Measurements from ENCODE around the gene IBA57. TPM values are rescaled to one million over a fixed set of nuclear protein-coding genes. Genes with fewer than 3 reads are reported as not detected.

IBA57 gene
- total and polyA plus RNA-seq, 2 of the 8 experiments (the other 6 are each of a cell fraction or from before 2014, with no cell fraction given): 2.6 to 5.9 TPM

DNA sequence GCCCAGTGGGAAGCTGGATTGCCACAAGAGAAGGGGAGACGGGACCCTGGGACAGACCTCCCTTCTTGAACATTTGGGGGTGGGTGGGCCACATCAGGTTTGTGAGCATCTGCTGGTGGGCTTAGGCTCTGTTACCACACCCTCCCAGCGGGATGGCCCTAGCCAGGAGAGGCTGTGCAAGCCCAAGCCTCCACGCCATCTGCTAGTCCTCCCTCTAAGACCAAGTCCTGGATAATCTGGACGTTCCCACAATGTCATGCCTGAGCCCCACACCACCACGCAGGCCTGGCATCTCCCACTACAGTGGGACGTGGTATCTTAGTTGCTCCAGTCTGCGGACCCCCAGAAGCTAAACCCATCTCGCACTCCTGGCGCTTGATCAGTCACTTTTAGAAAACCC is 3.7 kb upstream of the IBA57 start:
- Histone ChIP-seq H3K4ac (replicated peaks; ENCODE audit: insufficient read length, low read depth, low read length) (no peak overlapping the region), H3K14ac (ENCODE audit: insufficient read length) (no peak overlapping the region), H4K91ac (replicated peaks; ENCODE audit: insufficient read length, low read length) (no peak overlapping the region), H2AFZ (ENCODE audit: low read length) (no peak overlapping the region), H3K23me2 (ENCODE audit: low read depth, low read length) (peaks cover 6% of the 10 kb centered on the region; the same call in 1 of the 2 replicates), H3K9me3 (ENCODE audit: insufficient read depth in 2 of 2, low read depth in 1 of 2, low read length in 1 of 2) (no peaks in the 10 kb centered on the region), H3K9ac (replicated peaks in 1 of 4; ENCODE audit: extremely low read depth in 1 of 4, low read depth in 3 of 4, low read length in 3 of 4) (no peak overlapping the region; a peak in 1 of 7 replicates), H3K23ac (ENCODE audit: insufficient read length) (no peak overlapping the region), H3K79me2 (ENCODE audit: control insufficient read depth in 1 of 2, insufficient read depth in 2 of 2, low read length in 2 of 2) (peaks cover 0 to 6% of the 10 kb centered on the region in 2 experiments; a peak in 1 of 4 replicates), H3K56ac (replicated peaks; ENCODE audit: insufficient read length, low read depth, low read length) (no peak overlapping the region), H3K4me1 (replicated peaks in 1 of 4; ENCODE audit: control insufficient read depth in 3 of 4, insufficient read depth in 4 of 4, low read length in 3 of 4) (peaks cover 0 to 12% (median 8%) of the 10 kb centered on the region in 4 experiments; a peak in 6 of 7 replicates), H3K4me2 (ENCODE audit: insufficient read depth in 1 of 2, low read depth in 2 of 2, low read length in 2 of 2) (no peak overlapping the region), H3K18ac (ENCODE audit: extremely low read depth, low read length) (no peak overlapping the region), H2BK5ac (ENCODE audit: low read depth, low read length) (no peak overlapping the region), H3K79me1 (ENCODE audit: low read depth, low read length) (no peaks in the 10 kb centered on the region), H4K5ac (ENCODE audit: insufficient read length, low read depth, low read length) (no peak overlapping the region), H3K4me3 (ENCODE audit: extremely low read depth in 1 of 4, insufficient read depth in 2 of 4, low read depth in 3 of 4, low read length in 4 of 4) (no peak overlapping the region), H3K27me3 (replicated peaks in 1 of 4; ENCODE audit: control insufficient read depth in 3 of 4, extremely low read depth in 1 of 4, insufficient read depth in 3 of 4, low read length in 3 of 4) (peaks cover 0 to 3% (median 0%) of the 10 kb centered on the region in 4 experiments; a peak in 4 of 7 replicates), H2AK5ac (ENCODE audit: low read depth, low read length) (0 out of 2 replicates have a peak overlapping the region, but pooled peaks have one; percentile 65), H4K20me1 (replicated peaks in 1 of 2; ENCODE audit: control insufficient read depth in 1 of 2, insufficient read depth in 2 of 2, low read length in 2 of 2) (peaks cover 0 to 1% of the 10 kb centered on the region in 2 experiments), H2BK120ac (replicated peaks; ENCODE audit: low read depth, low read length) (no peak overlapping the region), H2BK20ac (ENCODE audit: low read length) (0 out of 2 replicates have a peak overlapping the region, but pooled peaks have one; percentile 21), H3K36me3 (ENCODE audit: control insufficient read depth in 2 of 4, insufficient read depth in 4 of 4, low read length in 3 of 4) (no peaks in the 10 kb centered on the region), H4K8ac (ENCODE audit: extremely low read depth, insufficient read depth, low read length) (no peak overlapping the region), H3K27ac (ENCODE audit: low read depth, low read length) (no peak overlapping the region), H2BK15ac (ENCODE audit: low read length) (0 out of 2 replicates have a peak overlapping the region, but pooled peaks have one; percentile 18), H2BK12ac (ENCODE audit: low read depth, low read length) (0 out of 2 replicates have a peak overlapping the region, but pooled peaks have one; percentile 60)
- WGBS, 2 experiments (ENCODE audit: extremely low coverage in 1 of 2, insufficient coverage in 1 of 2, insufficient read length in 1 of 2, insufficient replicate concordance in 2 of 2, low coverage in 1 of 2, low lambda C conversion rate in 2 of 2, missing lambda C conversion rate in 1 of 2): 83% methylated on average over 9 of the region's 9 CpGs; no CpG with 5 or more reads in 1 of the 2 experiments
- no peak for FAIRE-seq
- ChIA-PET POLR2A (ENCODE audit: partially characterized antibody) (interaction anchor here (1.0 to 6.5 kb wide), 3 partner anchors 9 to 21 kb away, joined by 3 to 44 read pairs (median 30); partner anchors contain the start of genes GJC2 and GUK1), CTCF (ENCODE audit: partially characterized antibody) (interaction anchor here (1.0 to 1.8 kb wide), 2 partner anchors 12 to 14 kb away, joined by 3 to 7 read pairs; no protein-coding TSS in a partner anchor)
- TF ChIP-seq CBX5 (IDR thresholded peaks at IDR 0.05; ENCODE audit: low read depth, low read length): no peak
- no peak for TF ChIP-seq ASH2L (IDR thresholded peaks at IDR 0.05; ENCODE audit: low read length)
- no peak for TF ChIP-seq EP300 (IDR thresholded peaks at IDR 0.05; ENCODE audit: borderline replicate concordance in 1 of 2, low read depth in 2 of 2, low read length in 2 of 2)
- TF ChIP-seq E2F6 (IDR thresholded peaks at IDR 0.05): no peak
- TF ChIP-seq, protein P1, sequence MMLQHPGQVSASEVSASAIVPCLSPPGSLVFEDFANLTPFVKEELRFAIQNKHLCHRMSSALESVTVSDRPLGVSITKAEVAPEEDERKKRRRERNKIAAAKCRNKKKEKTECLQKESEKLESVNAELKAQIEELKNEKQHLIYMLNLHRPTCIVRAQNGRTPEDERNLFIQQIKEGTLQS (IDR thresholded peaks at IDR 0.05; ENCODE audit: insufficient read depth, low read depth, low read length): no peak
- no peak for TF ChIP-seq HDAC6 (IDR thresholded peaks at IDR 0.05; ENCODE audit: low read depth, low read length)
- no peak for TF ChIP-seq SRF (IDR thresholded peaks at IDR 0.05; ENCODE audit: low read depth, low read length)
- no peak for TF ChIP-seq FOSL1 (IDR thresholded peaks at IDR 0.05; ENCODE audit: insufficient read depth, low read depth, low read length)
- TF ChIP-seq TCF12 (IDR thresholded peaks at IDR 0.05; ENCODE audit: low read depth, low read length): no peak
- DNase-seq (ENCODE audit: low read depth in 1 of 2, low spot score in 2 of 2): no peak
